Nephron progenitor cell (in vitro differentiated cells): ENCODE measurements around the gene BTBD19.

Source experiments
- DNase-seq: peaks from one replicate; pipeline ENCODE4 v3.0.0; 2021
- H3K27ac Mint-ChIP-seq: 2 replicates; pipeline ENCODE4 v1.8.0; 2021; ENCODE audit warnings: mild to moderate bottlenecking, moderate library complexity, mixed read lengths
- H3K27me3 Mint-ChIP-seq: 2 replicates; pipeline ENCODE4 v1.8.0; 2021; ENCODE audit warnings: mild to moderate bottlenecking, low read depth, mixed read lengths; ENCODE audit not compliant: poor library complexity
- H3K36me3 Mint-ChIP-seq: 2 replicates; pipeline ENCODE4 v1.8.0; 2021; ENCODE audit warnings: low read depth, mixed read lengths
- H3K4me1 Mint-ChIP-seq: 2 replicates; pipeline ENCODE4 v1.8.0; 2021; ENCODE audit warnings: mixed read lengths
- H3K4me3 Mint-ChIP-seq: 2 replicates; pipeline ENCODE4 v1.8.0; 2021; ENCODE audit warnings: mild to moderate bottlenecking, moderate library complexity, mixed read lengths
- H3K9me3 Mint-ChIP-seq: 2 replicates; pipeline ENCODE4 v1.8.0; 2021; ENCODE audit warnings: mild to moderate bottlenecking, moderate library complexity, mixed read lengths
- CTCF ChIP-seq: fragments of 200-600 bp; sonication (generic); IDR thresholded peaks from 2 replicates; pipeline ENCODE4 v1.5.0; 2021; ENCODE audit warnings: antibody characterized with exemption

Gene BTBD19

GRCh38 chr1:44826375-44827196 is 18.3 kb downstream of the BTBD19 start:
- no peak for DNase-seq
- Mint-ChIP-seq H3K27me3 (peaks cover 3% of the 10 kb centered on the region), H3K27ac (no peak overlapping the region)

GRCh38 chr1:44827197-44828002 is 19.1 kb downstream of the BTBD19 start:
- Mint-ChIP-seq H3K4me1 (peaks cover 22% of the 10 kb centered on the region), H3K36me3 (no peaks in the 10 kb centered on the region), H3K27ac (peak overlapping the region; percentile 83), H3K27me3 (peaks cover 3% of the 10 kb centered on the region), H3K4me3 (no peak overlapping the region), H3K9me3 (no peaks in the 10 kb centered on the region)
- no peak for DNase-seq
- no peak for TF ChIP-seq CTCF

More at GRCh38 chr1:44826375-44827196, 18.3 kb downstream of the BTBD19 start:
- Mint-ChIP-seq H3K4me1 (peaks cover 17% of the 10 kb centered on the region), H3K4me3 (no peak overlapping the region), H3K9me3 (no peaks in the 10 kb centered on the region), H3K36me3 (no peaks in the 10 kb centered on the region)
- TF ChIP-seq CTCF = no peak

- no peak for TF ChIP-seq CTCF
- Mint-ChIP-seq H3K4me3 (no peak overlapping the region), H3K27me3 (peaks cover 3% of the 10 kb centered on the region), H3K36me3 (no peaks in the 10 kb centered on the region), H3K27ac (peak overlapping the region; percentile 83), H3K9me3 (no peaks in the 10 kb centered on the region), H3K4me1 (peaks cover 28% of the 10 kb centered on the region)
- no peak for DNase-seq
These were observed 19.8 kb downstream of the BTBD19 start for GRCh38 chr1:44828003-44828651.

GRCh38 chr1:44828841-44829440 is 20.6 kb downstream of the BTBD19 start:
- DNase-seq = no peak
- Mint-ChIP-seq H3K4me3 (no peak overlapping the region), H3K27ac (no peak overlapping the region), H3K36me3 (no peaks in the 10 kb centered on the region), H3K4me1 (peaks cover 28% of the 10 kb centered on the region), H3K27me3 (peaks cover 3% of the 10 kb centered on the region), H3K9me3 (no peaks in the 10 kb centered on the region)
- TF ChIP-seq CTCF = no peak

GRCh38 chr1:44829506-44830384 is 21.4 kb downstream of the BTBD19 start:
- no peak overlapping the region for H3K4me3 Mint-ChIP-seq
- no peak for DNase-seq
- no peaks in the 10 kb centered on the region for H3K36me3 Mint-ChIP-seq
- no peak for TF ChIP-seq CTCF
- no peaks in the 10 kb centered on the region for H3K9me3 Mint-ChIP-seq
- peaks cover 3% of the 10 kb centered on the region for H3K27me3 Mint-ChIP-seq
- H3K27ac Mint-ChIP-seq = no peak overlapping the region
- peaks cover 28% of the 10 kb centered on the region for H3K4me1 Mint-ChIP-seq
